Measurements from ENCODE around the gene ACAN.

Gene ACAN

DNA sequence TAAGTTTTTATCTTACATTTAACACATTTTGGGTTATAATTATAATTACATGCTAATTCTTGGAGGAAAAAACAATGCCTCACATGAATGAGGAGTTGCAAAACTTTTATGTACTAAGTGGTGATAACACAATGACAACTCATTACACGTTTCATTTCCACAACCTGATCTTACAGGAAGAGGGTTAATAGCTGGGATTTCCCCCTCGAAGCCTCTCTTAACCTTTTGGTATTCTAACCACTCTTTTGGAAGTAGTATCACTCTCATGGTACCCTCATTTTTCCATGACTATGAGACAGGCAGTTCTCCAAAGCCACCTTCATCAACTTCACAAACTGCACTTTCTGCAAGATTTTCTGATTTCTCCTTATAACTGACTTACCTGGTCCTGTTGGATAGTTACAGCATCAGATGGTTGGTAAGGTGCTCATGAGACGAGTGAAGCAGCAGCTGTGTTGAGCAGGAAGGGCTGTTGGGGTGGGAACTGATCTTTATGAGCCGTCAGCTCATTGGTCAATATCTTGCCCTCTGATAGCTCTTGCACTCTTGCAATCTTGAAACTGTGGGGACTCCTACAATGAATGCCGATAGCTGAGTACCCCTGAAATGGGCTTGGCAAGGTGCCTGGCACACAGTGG, 41.6 kb downstream of the ACAN start:
- no peak for DNase-seq

DNA sequence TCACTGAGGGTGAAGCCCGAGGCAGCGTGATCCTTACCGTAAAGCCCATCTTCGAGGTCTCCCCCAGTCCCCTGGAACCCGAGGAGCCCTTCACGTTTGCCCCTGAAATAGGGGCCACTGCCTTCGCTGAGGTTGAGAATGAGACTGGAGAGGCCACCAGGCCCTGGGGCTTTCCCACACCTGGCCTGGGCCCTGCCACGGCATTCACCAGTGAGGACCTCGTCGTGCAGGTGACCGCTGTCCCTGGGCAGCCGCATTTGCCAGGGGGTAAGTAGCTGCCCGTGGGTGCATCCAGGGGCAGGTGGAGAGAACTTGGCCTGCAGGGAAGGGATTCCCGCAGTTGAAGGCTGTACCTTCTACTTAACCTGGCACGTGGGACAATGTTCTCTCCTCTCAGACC, 42.4 kb downstream of the ACAN start:
- DNase-seq = no peak

DNA sequence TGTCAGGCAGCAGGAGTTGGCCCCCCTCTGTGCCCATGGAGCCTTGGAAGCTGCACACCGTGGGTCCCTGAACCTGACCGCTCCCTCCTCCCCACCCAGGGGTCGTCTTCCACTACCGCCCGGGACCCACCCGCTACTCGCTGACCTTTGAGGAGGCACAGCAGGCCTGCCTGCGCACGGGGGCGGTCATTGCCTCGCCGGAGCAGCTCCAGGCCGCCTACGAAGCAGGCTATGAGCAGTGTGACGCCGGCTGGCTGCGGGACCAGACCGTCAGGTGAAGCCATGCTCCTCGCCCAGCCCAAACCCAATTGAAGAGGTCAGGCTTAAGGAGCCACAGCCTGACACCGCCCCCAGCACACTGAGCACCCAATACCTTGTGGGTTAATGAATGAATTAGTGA, 43.9 kb downstream of the ACAN start:
- DNase-seq = no peak

DNA sequence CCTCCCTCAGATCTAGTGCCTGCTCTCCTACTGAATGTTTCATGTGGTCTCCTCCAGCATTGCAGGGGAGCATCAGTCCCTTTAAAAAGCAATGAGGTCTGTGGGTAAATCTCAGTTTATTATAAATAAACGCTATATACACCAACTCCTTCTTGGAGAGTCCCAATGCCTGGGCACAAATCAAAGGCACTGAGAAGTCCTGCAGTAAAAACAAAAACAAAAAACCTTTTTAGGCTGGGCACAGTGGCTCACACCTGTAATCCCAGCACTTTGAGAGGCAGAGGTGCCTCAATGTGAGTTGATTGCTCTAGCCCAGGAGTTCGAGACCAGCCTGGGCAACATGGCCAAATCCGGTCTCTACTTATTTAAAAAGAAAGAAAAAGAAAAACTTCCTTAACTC, 45.0 kb downstream of the ACAN start:
- DNase-seq = no peak

DNA sequence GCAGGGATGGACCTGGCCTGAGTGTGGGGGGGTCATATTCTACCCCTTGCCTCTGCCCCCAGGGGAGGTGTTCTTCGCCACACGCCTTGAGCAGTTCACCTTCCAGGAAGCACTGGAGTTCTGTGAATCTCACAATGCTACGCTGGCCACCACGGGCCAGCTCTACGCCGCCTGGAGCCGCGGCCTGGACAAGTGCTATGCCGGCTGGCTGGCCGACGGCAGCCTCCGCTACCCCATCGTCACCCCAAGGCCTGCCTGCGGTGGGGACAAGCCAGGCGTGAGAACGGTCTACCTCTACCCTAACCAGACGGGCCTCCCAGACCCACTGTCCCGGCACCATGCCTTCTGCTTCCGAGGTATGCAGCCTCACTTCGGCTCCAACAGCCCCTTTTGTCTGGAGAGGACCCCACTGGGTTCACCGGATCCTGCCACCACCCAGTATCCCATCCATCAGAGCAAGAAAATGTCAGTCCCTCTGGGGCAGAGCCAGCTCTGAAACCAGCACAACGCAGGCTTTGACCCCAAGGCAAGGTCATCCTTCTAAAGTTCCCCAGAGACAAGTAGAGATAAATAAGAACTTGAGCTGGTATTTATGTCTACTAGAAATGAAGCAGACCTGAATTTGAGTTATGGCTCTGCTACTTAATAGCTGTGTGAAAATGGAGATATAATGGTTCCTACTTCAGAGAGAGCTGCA, 46.3 kb downstream of the ACAN start:
- DNase-seq = no peak

DNA sequence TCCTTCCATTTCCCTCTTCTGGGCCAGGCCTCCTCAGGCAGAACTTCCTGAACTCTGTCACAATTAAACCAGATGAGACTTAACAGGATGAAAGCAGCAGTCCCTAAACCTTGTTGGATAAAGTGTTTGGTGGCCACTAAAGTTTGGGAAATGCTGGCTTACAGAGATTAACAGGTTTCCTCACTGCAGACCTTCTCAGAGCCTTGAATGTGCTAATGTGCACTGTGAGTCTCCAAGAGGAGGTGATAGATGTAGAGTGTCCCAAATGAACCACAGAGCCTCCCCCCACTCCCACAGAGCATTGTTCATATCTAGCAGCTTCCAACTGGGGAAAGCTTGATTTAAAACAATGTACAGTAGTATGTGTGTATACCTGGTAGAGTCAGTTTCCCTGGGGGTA, 49.2 kb downstream of the ACAN start:
- DNase-seq = no peak

DNA sequence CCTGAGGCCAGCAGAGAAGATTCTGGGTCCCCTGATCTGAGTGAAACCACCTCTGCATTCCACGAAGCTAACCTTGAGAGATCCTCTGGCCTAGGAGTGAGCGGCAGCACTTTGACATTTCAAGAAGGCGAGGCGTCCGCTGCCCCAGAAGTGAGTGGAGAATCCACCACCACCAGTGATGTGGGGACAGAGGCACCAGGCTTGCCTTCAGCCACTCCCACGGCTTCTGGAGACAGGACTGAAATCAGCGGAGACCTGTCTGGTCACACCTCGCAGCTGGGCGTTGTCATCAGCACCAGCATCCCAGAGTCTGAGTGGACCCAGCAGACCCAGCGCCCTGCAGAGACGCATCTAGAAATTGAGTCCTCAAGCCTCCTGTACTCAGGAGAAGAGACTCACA, 55.7 kb downstream of the ACAN start:
- no peak for DNase-seq

DNA sequence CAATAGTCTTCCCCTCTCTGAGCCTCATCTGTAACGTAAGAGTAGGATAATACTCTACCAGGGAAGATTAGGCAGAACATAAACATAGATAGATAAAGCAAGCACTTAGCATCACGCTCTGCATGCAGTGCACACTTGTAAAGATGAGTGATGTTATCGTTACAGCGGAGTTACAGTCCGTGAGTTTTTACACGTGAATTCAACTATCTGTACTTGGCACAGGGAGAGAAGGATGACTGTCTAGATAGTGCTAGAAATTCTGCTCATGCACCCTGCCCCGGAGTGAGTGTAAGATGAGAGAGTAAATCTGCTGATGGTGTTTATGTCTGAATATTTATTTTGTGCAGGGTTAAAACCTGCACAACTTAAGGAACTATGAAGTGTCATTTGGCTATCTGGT, 56.3 kb downstream of the ACAN start:
- DNase-seq = no peak

DNA sequence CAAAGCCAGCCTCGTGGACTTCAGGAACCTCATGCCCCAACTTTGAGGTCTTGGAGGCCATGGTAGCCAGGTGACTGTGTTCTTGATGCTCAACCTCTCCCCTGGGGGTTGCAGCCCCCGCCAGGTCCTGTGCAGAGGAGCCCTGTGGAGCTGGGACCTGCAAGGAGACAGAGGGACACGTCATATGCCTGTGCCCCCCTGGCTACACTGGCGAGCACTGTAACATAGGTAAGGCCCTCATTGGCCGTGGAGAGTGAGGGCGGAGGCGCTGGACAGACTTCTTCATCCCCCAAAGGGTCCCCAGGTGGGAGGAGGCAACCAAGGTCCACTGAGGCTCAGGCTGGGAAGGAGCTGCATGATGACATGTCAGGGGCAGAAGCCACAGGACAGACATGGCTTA, 57.0 kb downstream of the ACAN start:
- DNase-seq = no peak

DNA sequence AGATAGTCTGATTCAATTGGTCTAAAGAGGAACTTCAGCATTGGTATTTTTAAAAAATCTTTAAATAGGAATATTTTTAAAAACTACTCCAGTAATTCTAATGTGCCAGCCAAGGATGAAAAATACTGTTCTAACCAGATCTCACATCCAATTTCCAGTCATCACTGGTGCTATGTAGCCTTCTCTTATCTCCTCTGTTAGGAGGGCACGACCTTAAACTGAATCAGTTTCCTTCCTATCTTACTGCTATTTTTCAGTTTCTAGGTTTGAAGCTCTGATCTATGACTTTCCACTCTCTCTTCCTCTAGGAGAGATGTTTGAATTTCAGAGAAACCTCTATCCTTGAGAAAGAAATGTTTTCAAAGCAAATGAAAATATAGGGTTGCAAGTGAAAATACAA, 60.2 kb downstream of the ACAN start:
- no peak for DNase-seq

DNA sequence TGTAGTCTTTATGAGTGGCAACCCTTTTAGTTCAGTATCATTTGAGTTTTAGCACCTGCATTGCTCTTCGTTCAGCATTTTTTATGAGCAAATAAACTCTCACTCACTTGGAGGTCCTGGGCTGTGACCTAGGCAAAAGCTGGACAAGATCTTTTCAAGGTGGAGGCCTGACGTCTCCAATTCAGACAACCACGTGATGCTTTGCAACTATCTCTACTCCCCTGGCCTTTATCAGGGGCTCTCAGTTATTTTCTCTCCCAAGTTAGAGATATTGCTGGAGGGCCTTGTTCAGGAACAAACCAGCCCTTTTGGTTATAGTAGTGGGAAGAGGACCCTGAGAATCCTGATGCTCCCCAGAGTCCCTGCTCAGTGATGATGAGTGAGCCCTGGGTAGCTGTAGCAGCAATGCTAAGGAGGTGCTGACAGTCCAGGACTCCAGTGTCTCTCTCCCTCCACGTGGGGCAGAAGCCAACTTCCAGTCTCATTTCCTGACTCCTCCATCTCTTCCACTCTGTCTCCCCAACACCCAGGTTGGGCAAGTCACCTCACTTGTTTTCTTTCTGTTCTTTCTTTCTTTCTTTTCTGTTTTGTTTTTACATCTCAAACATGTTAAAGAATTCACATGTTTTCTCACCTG, 61.7 kb downstream of the ACAN start:
- DNase-seq = no peak

DNA sequence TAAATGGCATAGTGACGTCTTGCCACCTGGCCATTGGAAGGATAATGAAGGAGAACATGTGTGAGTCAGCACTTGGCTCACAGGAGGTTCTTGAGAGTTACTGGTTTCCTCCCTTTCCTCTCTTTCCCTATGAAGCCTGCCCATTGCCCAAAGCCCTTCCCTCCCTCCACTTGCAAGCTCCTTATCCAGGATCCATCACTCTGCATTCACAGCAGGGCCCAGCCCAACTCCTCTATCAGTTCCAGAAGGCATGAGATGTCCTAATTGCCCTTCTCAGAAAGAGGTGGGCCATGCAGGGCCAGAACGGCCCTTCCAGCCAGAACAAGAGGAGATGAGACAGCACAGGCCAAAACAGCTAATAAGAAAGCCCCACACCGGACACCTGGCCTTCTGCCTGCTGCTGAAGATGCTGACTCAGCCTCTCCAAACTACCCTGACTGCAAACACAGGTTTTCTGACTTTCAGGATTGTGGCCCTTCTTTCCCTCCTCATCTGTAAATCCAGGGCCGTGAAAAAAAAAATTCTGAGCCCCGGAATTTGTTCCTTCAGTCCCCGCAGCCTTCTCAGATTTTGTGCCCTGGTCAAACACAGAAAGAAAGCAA, 62.4 kb downstream of the ACAN start:
- DNase-seq = no peak

DNA sequence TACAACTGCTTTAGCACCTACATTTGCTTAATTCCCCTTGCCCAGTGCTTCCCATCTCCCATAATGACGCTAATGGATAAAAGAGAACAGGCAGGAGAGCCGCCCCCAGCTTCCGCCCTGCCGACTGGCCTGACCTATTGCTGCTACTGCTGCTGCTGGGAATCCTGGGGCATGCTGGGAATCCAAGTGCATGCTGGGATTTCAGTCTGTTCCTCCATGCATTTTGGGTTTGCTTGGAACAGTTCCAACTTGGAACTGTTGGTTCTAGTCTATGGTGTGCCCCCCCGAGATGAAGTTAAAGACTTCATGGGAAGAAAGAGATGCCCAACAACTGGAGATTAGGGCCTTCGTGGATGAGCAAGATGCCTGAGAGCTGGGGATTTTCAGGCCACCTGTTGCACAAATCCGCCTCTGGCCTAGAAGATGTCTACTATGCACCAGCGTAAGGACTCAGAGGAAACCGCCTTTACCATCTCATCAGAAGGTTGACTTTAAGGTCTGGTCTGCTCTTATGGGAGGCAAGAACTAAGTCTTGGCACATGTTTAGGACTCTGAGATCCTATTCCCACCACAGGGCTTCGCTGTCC, 63.2 kb downstream of the ACAN start:
- no peak for DNase-seq

DNA sequence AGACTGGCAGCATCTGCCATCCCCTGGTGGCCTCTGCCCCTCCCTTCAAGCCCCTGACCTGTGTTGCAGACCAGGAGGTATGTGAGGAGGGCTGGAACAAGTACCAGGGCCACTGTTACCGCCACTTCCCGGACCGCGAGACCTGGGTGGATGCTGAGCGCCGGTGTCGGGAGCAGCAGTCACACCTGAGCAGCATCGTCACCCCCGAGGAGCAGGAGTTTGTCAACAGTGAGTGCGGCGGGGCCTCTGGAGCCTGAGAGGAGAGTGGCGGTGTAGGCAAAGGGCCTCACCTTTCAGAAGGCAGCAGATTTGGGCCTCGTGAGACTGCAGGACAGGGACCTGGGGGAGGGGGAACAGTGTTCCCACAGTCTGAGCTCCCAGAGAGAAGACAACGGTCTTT, 68.1 kb downstream of the ACAN start:
- no peak for DNase-seq

DNA sequence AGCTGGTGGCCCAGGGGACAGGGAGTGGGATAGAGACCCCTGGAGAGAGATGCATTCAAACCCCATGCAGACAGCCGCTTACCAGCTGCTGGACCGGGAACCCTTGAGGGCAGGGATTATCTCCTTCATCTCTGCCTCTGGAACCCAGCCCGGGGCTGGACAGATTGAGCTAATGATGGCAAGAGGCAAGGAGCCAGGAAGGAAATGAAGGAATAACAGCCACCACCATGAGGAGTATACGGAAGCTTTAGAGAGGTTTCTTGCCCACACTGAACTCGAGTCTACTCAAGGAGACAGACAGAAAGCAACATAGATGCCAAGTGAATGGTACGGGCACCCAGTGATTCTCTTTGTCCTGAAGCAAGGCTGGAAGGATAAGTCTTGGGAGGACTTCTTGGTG, 68.9 kb downstream of the ACAN start:
- DNase-seq = no peak

DNA sequence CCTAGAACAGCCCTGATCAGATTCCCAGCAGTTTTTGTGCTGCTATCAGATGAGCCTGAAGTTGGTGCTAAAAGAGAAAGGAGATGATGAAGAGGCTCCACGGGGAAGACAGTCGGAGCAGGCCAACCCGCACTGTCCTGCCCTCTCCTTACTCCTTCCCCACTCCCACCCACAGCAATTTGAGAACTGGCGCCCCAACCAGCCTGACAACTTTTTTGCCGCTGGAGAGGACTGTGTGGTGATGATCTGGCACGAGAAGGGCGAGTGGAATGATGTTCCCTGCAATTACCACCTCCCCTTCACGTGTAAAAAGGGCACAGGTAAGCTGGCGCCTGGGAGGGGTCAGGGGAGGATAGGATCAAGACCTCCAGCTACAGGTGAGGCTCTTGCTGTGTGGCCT, 69.5 kb downstream of the ACAN start:
- DNase-seq = no peak

DNA sequence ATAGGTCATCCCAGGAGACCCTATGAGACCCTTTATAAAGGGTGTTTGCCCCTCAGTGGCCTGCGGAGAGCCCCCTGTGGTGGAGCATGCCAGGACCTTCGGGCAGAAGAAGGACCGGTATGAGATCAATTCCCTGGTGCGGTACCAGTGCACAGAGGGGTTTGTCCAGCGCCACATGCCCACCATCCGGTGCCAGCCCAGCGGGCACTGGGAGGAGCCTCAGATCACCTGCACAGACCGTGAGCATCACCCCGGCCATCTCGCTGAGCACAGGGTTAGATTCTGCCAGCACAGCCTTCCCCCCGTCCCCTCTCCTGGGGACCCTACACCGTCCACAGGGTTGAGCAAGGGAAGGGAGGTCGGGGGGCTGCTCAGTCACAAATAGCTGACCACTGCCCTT, 70.5 kb downstream of the ACAN start:
- no peak for DNase-seq

DNA sequence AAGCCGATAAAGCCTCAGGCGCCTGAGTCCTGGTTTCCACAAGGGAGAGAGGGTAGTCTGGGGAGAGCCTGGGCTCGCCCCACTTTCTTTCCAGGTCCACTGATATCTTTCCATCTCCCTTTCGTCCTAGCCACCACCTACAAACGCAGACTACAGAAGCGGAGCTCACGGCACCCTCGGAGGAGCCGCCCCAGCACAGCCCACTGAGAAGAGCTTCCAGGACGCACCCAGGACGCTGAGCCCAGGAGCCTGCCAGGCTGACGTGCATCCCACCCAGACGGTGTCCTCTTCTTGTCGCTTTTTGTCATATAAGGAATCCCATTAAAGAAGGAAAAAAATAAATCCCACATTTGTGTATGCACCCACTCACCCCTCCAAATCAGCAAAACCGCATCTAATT, 71.0 kb downstream of the ACAN start:
- DNase-seq = no peak

DNA sequence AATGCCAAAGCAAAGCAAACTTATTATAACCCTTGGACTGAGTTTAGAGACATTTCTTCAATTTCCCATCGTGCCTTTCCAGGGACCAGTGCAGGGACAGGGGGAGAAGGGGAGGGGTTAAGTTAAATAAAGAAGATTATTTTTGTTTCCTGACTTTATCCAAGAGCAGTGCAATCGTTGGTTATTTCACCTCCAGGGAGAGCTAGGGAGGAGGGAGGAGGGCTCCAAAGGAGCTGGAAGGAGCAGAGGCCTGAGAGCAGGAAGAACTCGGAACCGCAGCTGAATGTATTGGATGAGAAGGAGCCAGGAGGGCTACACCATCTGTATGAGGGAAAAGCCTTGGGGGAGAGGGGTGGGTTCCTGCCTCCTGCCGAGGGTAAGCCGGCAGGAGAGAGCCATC, 71.4 kb downstream of the ACAN start:
- DNase-seq = no peak

DNA sequence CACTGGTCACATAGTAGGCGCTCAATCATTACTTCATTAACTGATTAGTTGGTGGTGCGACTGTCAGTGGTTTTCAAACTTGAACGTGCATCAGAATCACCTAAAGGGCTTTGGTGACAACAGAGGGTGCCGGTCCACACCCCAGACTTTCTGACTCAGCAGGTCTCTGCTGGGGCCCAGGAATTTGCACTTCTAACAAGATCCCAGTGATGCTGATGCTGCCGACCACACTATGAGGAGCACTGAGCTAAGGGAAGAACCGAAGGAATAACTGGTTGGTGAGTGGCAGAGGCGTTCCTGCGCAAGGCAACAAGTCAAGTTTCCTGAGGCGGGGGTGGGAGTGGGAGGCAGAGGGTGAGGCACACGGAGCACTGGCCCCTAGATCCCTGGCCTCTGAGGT, 73.3 kb downstream of the ACAN start:
- DNase-seq = no peak

DNA sequence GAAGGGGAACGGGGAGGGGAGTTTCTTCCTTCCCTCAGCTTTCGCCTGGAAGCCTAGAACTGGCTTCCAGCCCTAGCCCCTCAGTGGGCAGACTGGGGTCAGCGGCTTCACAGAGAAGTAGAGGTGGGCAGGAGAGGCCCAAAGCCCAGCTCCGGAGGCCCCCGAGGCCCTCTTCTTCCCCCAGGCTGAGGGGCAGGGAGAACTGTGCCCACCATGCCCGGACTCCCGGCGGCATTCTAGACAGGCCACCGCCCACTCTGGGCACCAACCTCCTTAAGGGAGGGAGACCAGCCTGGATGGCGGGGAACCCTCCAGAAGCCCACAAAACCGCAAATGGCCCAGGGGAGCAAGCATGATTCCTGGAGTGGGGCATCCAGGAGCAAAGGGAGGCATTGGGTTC, 74.2 kb downstream of the ACAN start:
- DNase-seq = no peak

DNA sequence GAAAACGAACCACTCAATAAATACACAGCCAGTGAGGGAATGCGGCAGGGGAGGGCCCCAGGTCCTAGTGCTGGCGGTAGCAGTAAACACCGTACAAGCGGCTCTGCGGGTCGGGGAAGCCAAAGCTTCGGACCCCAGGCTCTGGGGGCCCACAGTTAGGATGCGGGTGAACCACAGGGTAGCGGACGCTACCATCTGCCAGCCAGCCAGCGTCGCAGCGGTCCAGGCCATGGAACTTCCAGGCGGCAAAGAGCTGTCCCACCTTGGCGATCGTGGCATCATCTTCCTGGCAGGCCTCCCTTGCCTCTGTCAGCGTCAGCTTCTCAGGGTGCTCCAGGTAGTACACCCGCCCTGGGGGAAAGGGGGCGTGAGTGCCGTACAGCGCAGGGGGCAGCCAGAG, 74.7 kb downstream of the ACAN start:
- DNase-seq = no peak

DNA sequence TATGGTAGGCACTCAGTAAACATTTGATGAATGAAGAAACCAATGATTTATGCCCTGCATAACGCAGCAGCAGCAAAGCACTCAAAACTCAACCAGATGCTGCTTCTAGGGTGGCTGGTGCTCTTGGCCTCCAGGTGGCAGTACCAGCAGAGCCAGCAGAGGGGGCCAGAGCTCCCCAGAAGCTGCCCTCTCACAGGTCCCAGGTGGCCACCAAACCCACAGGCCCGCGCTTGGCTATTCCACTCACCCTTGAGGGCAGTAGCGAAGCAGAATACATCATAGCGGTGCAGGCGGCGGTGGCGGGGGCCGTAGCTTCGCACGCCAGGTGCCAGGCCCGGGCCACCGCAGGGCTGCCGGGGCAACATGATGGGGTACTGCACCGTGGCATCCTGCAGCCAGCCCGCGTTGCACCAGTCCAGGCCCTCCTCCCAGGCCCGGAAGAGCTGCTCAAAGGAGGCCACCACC, 75.5 kb downstream of the ACAN start:
- peak; percentile 4 to 34 for DNase-seq

Measured in inflammatory macrophage (primary cell).